ENCODE data around the gene CYSRT1. TPM values are rescaled to one million over a fixed set of nuclear protein-coding genes. Genes with fewer than 3 reads are reported as not detected.

Gene CYSRT1
- total and polyA plus RNA-seq, 2 donors (not counting 1 experiment from before 2014, with no cell fraction given): 0.19 to 0.66 TPM

- DNase-seq (ENCODE audit: low read depth in 2 of 2): peak; percentile 67 to 74
- H3K4me1 ChIP-seq (ENCODE audit: control insufficient read depth, extremely low read depth, insufficient read depth, low read length): peaks cover 6% of the 10 kb centered on the region
These were observed 15.4 kb downstream of the CYSRT1 start for GRCh38 chr9:137240318-137240840.

GRCh38 chr9:137240841-137241489, 16.0 kb downstream of the CYSRT1 start, which contains the start of gene TUBB4B:
Gene TUBB4B (plus strand): TSS chr9:137241287. CDS start chr9:137241361, 74 bp downstream.
- peak within 1 kb of the TSS; percentile 89 for H3K9ac ChIP-seq (ENCODE audit: insufficient read depth, low read length)
- peaks cover 38% of the 10 kb centered on the region for H3K79me2 ChIP-seq (ENCODE audit: control insufficient read depth, insufficient read depth, low read length)
- H3K9me3 ChIP-seq (ENCODE audit: control insufficient read depth, insufficient read depth, low read depth, low read length): no peaks in the 10 kb centered on the region
- no peaks in the 10 kb centered on the region for H4K20me1 ChIP-seq (ENCODE audit: control insufficient read depth, extremely low read depth, insufficient read depth, low read length)
- DNase-seq (ENCODE audit: low read depth in 2 of 2): peak; percentile 100
- no peaks in the 10 kb centered on the region for H3K27me3 ChIP-seq (ENCODE audit: control insufficient read depth, insufficient read depth, low read length)
- TF ChIP-seq, protein P1, sequence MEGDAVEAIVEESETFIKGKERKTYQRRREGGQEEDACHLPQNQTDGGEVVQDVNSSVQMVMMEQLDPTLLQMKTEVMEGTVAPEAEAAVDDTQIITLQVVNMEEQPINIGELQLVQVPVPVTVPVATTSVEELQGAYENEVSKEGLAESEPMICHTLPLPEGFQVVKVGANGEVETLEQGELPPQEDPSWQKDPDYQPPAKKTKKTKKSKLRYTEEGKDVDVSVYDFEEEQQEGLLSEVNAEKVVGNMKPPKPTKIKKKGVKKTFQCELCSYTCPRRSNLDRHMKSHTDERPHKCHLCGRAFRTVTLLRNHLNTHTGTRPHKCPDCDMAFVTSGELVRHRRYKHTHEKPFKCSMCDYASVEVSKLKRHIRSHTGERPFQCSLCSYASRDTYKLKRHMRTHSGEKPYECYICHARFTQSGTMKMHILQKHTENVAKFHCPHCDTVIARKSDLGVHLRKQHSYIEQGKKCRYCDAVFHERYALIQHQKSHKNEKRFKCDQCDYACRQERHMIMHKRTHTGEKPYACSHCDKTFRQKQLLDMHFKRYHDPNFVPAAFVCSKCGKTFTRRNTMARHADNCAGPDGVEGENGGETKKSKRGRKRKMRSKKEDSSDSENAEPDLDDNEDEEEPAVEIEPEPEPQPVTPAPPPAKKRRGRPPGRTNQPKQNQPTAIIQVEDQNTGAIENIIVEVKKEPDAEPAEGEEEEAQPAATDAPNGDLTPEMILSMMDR (conservative IDR thresholded peaks at IDR 0.05 in 1 of 2, IDR thresholded peaks at IDR 0.05 in 1 of 2; ENCODE audit: low read depth in 1 of 2, low read length in 2 of 2): no peak
- no peak for TF ChIP-seq EZH2 (IDR thresholded peaks at IDR 0.05; ENCODE audit: low read length, missing control alignments)
- H3K36me3 ChIP-seq (ENCODE audit: control insufficient read depth, insufficient read depth, low read length): peaks cover 18% of the 10 kb centered on the region
- peak within 1 kb of the TSS; percentile 96 for H3K4me2 ChIP-seq (ENCODE audit: extremely low read depth, insufficient read depth, low read length)
- H3K4me3 ChIP-seq (replicated peaks in 1 of 4; ENCODE audit: control extremely low read depth in 1 of 4, insufficient read depth in 1 of 4, low read depth in 3 of 4, low read length in 4 of 4): peak within 1 kb of the TSS; percentile 72 to 98 (median 88)
- peak within 1 kb of the TSS; percentile 95 for H3K27ac ChIP-seq (ENCODE audit: insufficient read depth, low read length)
- H2AFZ ChIP-seq (ENCODE audit: low read length): peak within 1 kb of the TSS; percentile 16
- H3K4me1 ChIP-seq (ENCODE audit: control insufficient read depth, extremely low read depth, insufficient read depth, low read length): peaks cover 6% of the 10 kb centered on the region

More at GRCh38 chr9:137240318-137240840, 15.4 kb downstream of the CYSRT1 start:
- Histone ChIP-seq H3K36me3 (ENCODE audit: control insufficient read depth, insufficient read depth, low read length) (peaks cover 18% of the 10 kb centered on the region), H3K4me2 (ENCODE audit: extremely low read depth, insufficient read depth, low read length) (peak overlapping the region; percentile 96), H3K4me3 (replicated peaks in 1 of 4; ENCODE audit: control extremely low read depth in 1 of 4, insufficient read depth in 1 of 4, low read depth in 3 of 4, low read length in 4 of 4) (peak overlapping the region; percentile 61 to 76 (median 72)), H2AFZ (ENCODE audit: low read length) (peak overlapping the region; percentile 16), H3K79me2 (ENCODE audit: control insufficient read depth, insufficient read depth, low read length) (peaks cover 38% of the 10 kb centered on the region), H3K27me3 (ENCODE audit: control insufficient read depth, insufficient read depth, low read length) (no peaks in the 10 kb centered on the region), H4K20me1 (ENCODE audit: control insufficient read depth, extremely low read depth, insufficient read depth, low read length) (no peaks in the 10 kb centered on the region), H3K9ac (ENCODE audit: insufficient read depth, low read length) (peak overlapping the region; percentile 89), H3K9me3 (ENCODE audit: control insufficient read depth, insufficient read depth, low read depth, low read length) (no peaks in the 10 kb centered on the region), H3K27ac (ENCODE audit: insufficient read depth, low read length) (peak overlapping the region; percentile 95)
- no peak for TF ChIP-seq EZH2 (IDR thresholded peaks at IDR 0.05; ENCODE audit: low read length, missing control alignments)

- peak; percentile 37 for DNase-seq (ENCODE audit: low read depth in 2 of 2)
- peak overlapping the region; percentile 84 for H3K4me2 ChIP-seq (ENCODE audit: extremely low read depth, insufficient read depth, low read length)
- peak overlapping the region; percentile 82 for H3K27ac ChIP-seq (ENCODE audit: insufficient read depth, low read length)
- no peaks in the 10 kb centered on the region for H3K27me3 ChIP-seq (ENCODE audit: control insufficient read depth, insufficient read depth, low read length)
- peaks cover 18% of the 10 kb centered on the region for H3K36me3 ChIP-seq (ENCODE audit: control insufficient read depth, insufficient read depth, low read length)
- H3K4me1 ChIP-seq (ENCODE audit: control insufficient read depth, extremely low read depth, insufficient read depth, low read length): peaks cover 6% of the 10 kb centered on the region
- H3K4me3 ChIP-seq (replicated peaks in 1 of 4; ENCODE audit: control extremely low read depth in 1 of 4, insufficient read depth in 1 of 4, low read depth in 3 of 4, low read length in 4 of 4): peak overlapping the region; percentile 72 to 98 (median 88)
- H3K9me3 ChIP-seq (ENCODE audit: control insufficient read depth, insufficient read depth, low read depth, low read length): no peaks in the 10 kb centered on the region
- no peak for TF ChIP-seq EZH2 (IDR thresholded peaks at IDR 0.05; ENCODE audit: low read length, missing control alignments)
- TF ChIP-seq, protein P1 (conservative IDR thresholded peaks at IDR 0.05 in 1 of 2, IDR thresholded peaks at IDR 0.05 in 1 of 2; ENCODE audit: low read depth in 1 of 2, low read length in 2 of 2): no peak
- H4K20me1 ChIP-seq (ENCODE audit: control insufficient read depth, extremely low read depth, insufficient read depth, low read length): no peaks in the 10 kb centered on the region
- H2AFZ ChIP-seq (ENCODE audit: low read length): no peak overlapping the region
- peak overlapping the region; percentile 84 for H3K9ac ChIP-seq (ENCODE audit: insufficient read depth, low read length)
- peaks cover 38% of the 10 kb centered on the region for H3K79me2 ChIP-seq (ENCODE audit: control insufficient read depth, insufficient read depth, low read length)
These were observed 16.7 kb downstream of the CYSRT1 start for GRCh38 chr9:137241490-137242268.

Measured in fibroblast of lung (primary cell).